Neuron (in vitro differentiated cells): Measurements from ENCODE around the gene TGFBI.

Experiments used
- H2AFZ ChIP-seq: one replicate; pipeline ENCODE4 v1.6.1; 2013; ENCODE audit warnings: low read depth, mild to moderate bottlenecking, inconsistent platforms, low read length, moderate library complexity
- H3K27me3 ChIP-seq: one replicate; pipeline ENCODE4 v1.6.1; 2013; ENCODE audit warnings: low read length; ENCODE audit not compliant: insufficient read depth
- H3K36me3 ChIP-seq: one replicate; pipeline ENCODE4 v1.6.1; 2013; ENCODE audit warnings: low read length; ENCODE audit not compliant: insufficient read depth
- H3K4me1 ChIP-seq: one replicate; pipeline ENCODE4 v1.6.1; 2013; ENCODE audit warnings: low read length; ENCODE audit not compliant: insufficient read depth
- H3K4me3 ChIP-seq: 2 replicates; pipeline ENCODE4 v1.5.1; 2013; ENCODE audit warnings: mild to moderate bottlenecking, low read length, moderate library complexity
- H3K9me3 ChIP-seq: one replicate; pipeline ENCODE4 v1.6.1; 2013; ENCODE audit warnings: low read length

Gene TGFBI

GRCh38 chr5:135993880-135994636 is 34.7 kb upstream of the TGFBI start:
- Histone ChIP-seq H3K27me3 (no peaks in the 10 kb centered on the region), H3K36me3 (no peaks in the 10 kb centered on the region), H3K4me1 (no peaks in the 10 kb centered on the region), H2AFZ (no peak overlapping the region), H3K4me3 (no peak overlapping the region), H3K9me3 (no peaks in the 10 kb centered on the region)

GRCh38 chr5:135995976-135996375 is 32.8 kb upstream of the TGFBI start:
- Histone ChIP-seq H2AFZ (no peak overlapping the region), H3K4me1 (no peaks in the 10 kb centered on the region), H3K36me3 (no peaks in the 10 kb centered on the region), H3K4me3 (no peak overlapping the region), H3K9me3 (no peaks in the 10 kb centered on the region), H3K27me3 (peaks cover 7% of the 10 kb centered on the region)

GRCh38 chr5:135996611-135997010 is 32.2 kb upstream of the TGFBI start:
- Histone ChIP-seq H3K4me3 (no peak overlapping the region), H2AFZ (no peak overlapping the region), H3K4me1 (no peaks in the 10 kb centered on the region), H3K27me3 (peaks cover 7% of the 10 kb centered on the region), H3K9me3 (no peaks in the 10 kb centered on the region), H3K36me3 (no peaks in the 10 kb centered on the region)

- H3K36me3 ChIP-seq = no peaks in the 10 kb centered on the region
- no peak overlapping the region for H2AFZ ChIP-seq
- H3K4me3 ChIP-seq = no peak overlapping the region
- H3K9me3 ChIP-seq = no peaks in the 10 kb centered on the region
- no peaks in the 10 kb centered on the region for H3K4me1 ChIP-seq
- peaks cover 10% of the 10 kb centered on the region for H3K27me3 ChIP-seq
These were observed 31.0 kb upstream of the TGFBI start for GRCh38 chr5:135997673-135998335.

GRCh38 chr5:135998889-135999288 is 29.9 kb upstream of the TGFBI start:
- H3K9me3 ChIP-seq = no peaks in the 10 kb centered on the region
- peaks cover 10% of the 10 kb centered on the region for H3K27me3 ChIP-seq
- no peaks in the 10 kb centered on the region for H3K36me3 ChIP-seq
- no peak overlapping the region for H2AFZ ChIP-seq
- no peaks in the 10 kb centered on the region for H3K4me1 ChIP-seq
- H3K4me3 ChIP-seq = no peak overlapping the region

GRCh38 chr5:135999406-136000139 is 29.2 kb upstream of the TGFBI start:
- Histone ChIP-seq H3K4me3 (no peak overlapping the region), H3K36me3 (no peaks in the 10 kb centered on the region), H3K9me3 (no peaks in the 10 kb centered on the region), H3K27me3 (peaks cover 10% of the 10 kb centered on the region), H2AFZ (no peak overlapping the region), H3K4me1 (no peaks in the 10 kb centered on the region)

GRCh38 chr5:136000147-136000546 is 28.6 kb upstream of the TGFBI start:
- Histone ChIP-seq H3K27me3 (peaks cover 10% of the 10 kb centered on the region), H2AFZ (no peak overlapping the region), H3K4me3 (no peak overlapping the region), H3K9me3 (no peaks in the 10 kb centered on the region), H3K36me3 (no peaks in the 10 kb centered on the region), H3K4me1 (no peaks in the 10 kb centered on the region)

- peaks cover 10% of the 10 kb centered on the region for H3K27me3 ChIP-seq
- H3K36me3 ChIP-seq = no peaks in the 10 kb centered on the region
- H3K9me3 ChIP-seq = no peaks in the 10 kb centered on the region
- no peak overlapping the region for H3K4me3 ChIP-seq
- H3K4me1 ChIP-seq = no peaks in the 10 kb centered on the region
- no peak overlapping the region for H2AFZ ChIP-seq
These were observed 27.9 kb upstream of the TGFBI start for GRCh38 chr5:136000932-136001331.

GRCh38 chr5:136001466-136001981 is 27.3 kb upstream of the TGFBI start:
- H2AFZ ChIP-seq = no peak overlapping the region
- peaks cover 10% of the 10 kb centered on the region for H3K27me3 ChIP-seq
- no peaks in the 10 kb centered on the region for H3K4me1 ChIP-seq
- no peaks in the 10 kb centered on the region for H3K36me3 ChIP-seq
- H3K9me3 ChIP-seq = no peaks in the 10 kb centered on the region
- H3K4me3 ChIP-seq = no peak overlapping the region

- no peak overlapping the region for H2AFZ ChIP-seq
- H3K27me3 ChIP-seq = peaks cover 7% of the 10 kb centered on the region
- no peak overlapping the region for H3K4me3 ChIP-seq
- H3K4me1 ChIP-seq = no peaks in the 10 kb centered on the region
- H3K36me3 ChIP-seq = no peaks in the 10 kb centered on the region
- H3K9me3 ChIP-seq = no peaks in the 10 kb centered on the region
These were observed 24.4 kb upstream of the TGFBI start for GRCh38 chr5:136004436-136004835.

- Histone ChIP-seq H3K27me3 (peaks cover 4% of the 10 kb centered on the region), H2AFZ (no peak overlapping the region), H3K4me3 (no peak overlapping the region), H3K36me3 (no peaks in the 10 kb centered on the region), H3K4me1 (no peaks in the 10 kb centered on the region), H3K9me3 (no peaks in the 10 kb centered on the region)
These were observed 23.3 kb upstream of the TGFBI start for GRCh38 chr5:136005476-136005875.

- no peaks in the 10 kb centered on the region for H3K36me3 ChIP-seq
- peaks cover 4% of the 10 kb centered on the region for H3K27me3 ChIP-seq
- no peaks in the 10 kb centered on the region for H3K4me1 ChIP-seq
- no peaks in the 10 kb centered on the region for H3K9me3 ChIP-seq
- H2AFZ ChIP-seq = no peak overlapping the region
- H3K4me3 ChIP-seq = no peak overlapping the region
These were observed 22.6 kb upstream of the TGFBI start for GRCh38 chr5:136006164-136006563.

GRCh38 chr5:136006761-136007251 is 22.0 kb upstream of the TGFBI start:
- no peaks in the 10 kb centered on the region for H3K36me3 ChIP-seq
- no peak overlapping the region for H2AFZ ChIP-seq
- peaks cover 4% of the 10 kb centered on the region for H3K27me3 ChIP-seq
- no peaks in the 10 kb centered on the region for H3K9me3 ChIP-seq
- H3K4me1 ChIP-seq = no peaks in the 10 kb centered on the region
- H3K4me3 ChIP-seq = no peak overlapping the region
